ENCODE results near the gene HCFC1R1. TPM values are rescaled to one million over a fixed set of nuclear protein-coding genes. Genes with fewer than 3 reads are reported as not detected.

Gene HCFC1R1
- polyA plus RNA-seq, 1 of the 3 experiments (the other 2 are of a cell fraction), result 54.9 TPM

GRCh38 chr16:2976673-2977072 lies 47.1 kb downstream of the HCFC1R1 start:
- WGBS (ENCODE audit: low lambda C conversion rate), result 100% methylated on average over 8 of the region's 15 CpGs
- peaks cover 4 to 26% of the 10 kb centered on the region in 2 experiments; a peak in 2 of 4 replicates for H3K4me1 ChIP-seq (ENCODE audit: control insufficient read depth in 1 of 2, insufficient read depth in 2 of 2, low read depth in 1 of 2, low read length in 1 of 2)
- DNase-seq, result no peak
- H3K4me2 ChIP-seq, result no peak overlapping the region
- H3K9me2 ChIP-seq, result no peaks in the 10 kb centered on the region
- H3K4me3 ChIP-seq (ENCODE audit: low read depth in 2 of 2, low read length in 1 of 2), result no peak overlapping the region
- no peaks in the 10 kb centered on the region for H3K27me3 ChIP-seq (ENCODE audit: insufficient read depth)
- H4K20me1 ChIP-seq (ENCODE audit: insufficient read depth), result peaks cover 16% of the 10 kb centered on the region; the same call in 1 of the 2 replicates
- no peaks in the 10 kb centered on the region for H3K9me3 ChIP-seq
- no peak overlapping the region for H3K27ac ChIP-seq (ENCODE audit: low read depth in 2 of 2, low read length in 1 of 2)
- no peaks in the 10 kb centered on the region for H3K36me3 ChIP-seq (replicated peaks in 1 of 2; ENCODE audit: control insufficient read depth in 1 of 2, insufficient read depth in 2 of 2, low read length in 1 of 2)
- H3K9ac ChIP-seq, result no peak overlapping the region
- ChIA-PET POLR2A (no interaction called here), CTCF (no interaction called here)
- no peak for TF ChIP-seq NFIC (IDR thresholded peaks at IDR 0.05; ENCODE audit: borderline replicate concordance)
- no peak for TF ChIP-seq RCOR1 (IDR thresholded peaks at IDR 0.05; ENCODE audit: low read length)
- TF ChIP-seq FOXJ3 (CRISPR knock-in tag; IDR thresholded peaks at IDR 0.05), result no peak
- TF ChIP-seq EZH2phosphoT487 (IDR thresholded peaks at IDR 0.05; ENCODE audit: borderline replicate concordance, low read depth), result no peak
- TF ChIP-seq TEAD4 (IDR thresholded peaks at IDR 0.05; ENCODE audit: borderline replicate concordance, insufficient read depth), result no peak
- TF ChIP-seq MAX (IDR thresholded peaks at IDR 0.05; ENCODE audit: low read depth), result no peak
- no peak for TF ChIP-seq IRF3 (IDR thresholded peaks at IDR 0.05; ENCODE audit: low read depth, low read length)
- no peak for TF ChIP-seq ELF1 (IDR thresholded peaks at IDR 0.05)
- TF ChIP-seq POLR2AphosphoS5 (IDR thresholded peaks at IDR 0.05; ENCODE audit: low read depth, low read length), result no peak
- TF ChIP-seq TAF1 (IDR thresholded peaks at IDR 0.05; ENCODE audit: borderline replicate concordance, low read depth, low read length), result no peak
- no peak for TF ChIP-seq TCF12 (IDR thresholded peaks at IDR 0.05)
- TF ChIP-seq NRF1 (IDR thresholded peaks at IDR 0.05; ENCODE audit: low read depth, low read length), result no peak
- no peak for TF ChIP-seq SMC3 (IDR thresholded peaks at IDR 0.05; ENCODE audit: low read depth, low read length)
- no peak for TF ChIP-seq USF2 (IDR thresholded peaks at IDR 0.05; ENCODE audit: borderline replicate concordance, low read depth, low read length)
- no peak for TF ChIP-seq FOXM1 (IDR thresholded peaks at IDR 0.05; ENCODE audit: low read depth)
- no peak overlapping the region for H2AFZ ChIP-seq (ENCODE audit: low read depth)
- H3K79me2 ChIP-seq (ENCODE audit: insufficient read depth), result peaks cover 16% of the 10 kb centered on the region; the same call in 1 of the 2 replicates
- H3F3A ChIP-seq (replicated peaks; ENCODE audit: insufficient read depth), result peaks cover 3% of the 10 kb centered on the region

GRCh38 chr16:2976201-2976600 lies 47.5 kb downstream of the HCFC1R1 start:
- H3K4me1 ChIP-seq (ENCODE audit: control insufficient read depth in 1 of 2, insufficient read depth in 2 of 2, low read depth in 1 of 2, low read length in 1 of 2), result peaks cover 4 to 28% of the 10 kb centered on the region in 2 experiments; a peak in 2 of 4 replicates
- DNase-seq, result no peak
- peaks cover 3% of the 10 kb centered on the region for H3F3A ChIP-seq (replicated peaks; ENCODE audit: insufficient read depth)
- no peak overlapping the region for H3K27ac ChIP-seq (ENCODE audit: low read depth in 2 of 2, low read length in 1 of 2)
- POLR2A ChIA-PET, result no interaction called here
- H3K9me2 ChIP-seq, result no peaks in the 10 kb centered on the region
- no peak overlapping the region for H3K4me2 ChIP-seq
- H2AFZ ChIP-seq (ENCODE audit: low read depth), result no peak overlapping the region
- WGBS (ENCODE audit: low lambda C conversion rate), result 100% methylated on average over 6 of the region's 7 CpGs
- H3K79me2 ChIP-seq (ENCODE audit: insufficient read depth), result peaks cover 16% of the 10 kb centered on the region; the same call in 1 of the 2 replicates
- CTCF ChIA-PET, result interaction anchor here (0.7 to 0.9 kb wide), 3 partner anchors 12 to 57 kb away, joined by 3 read pairs; partner anchors contain the start of gene KREMEN2
- H4K20me1 ChIP-seq (ENCODE audit: insufficient read depth), result peaks cover 19% of the 10 kb centered on the region; the same call in 1 of the 2 replicates
- H3K36me3 ChIP-seq (replicated peaks in 1 of 2; ENCODE audit: control insufficient read depth in 1 of 2, insufficient read depth in 2 of 2, low read length in 1 of 2), result no peaks in the 10 kb centered on the region
- H3K9me3 ChIP-seq, result no peaks in the 10 kb centered on the region
- H3K27me3 ChIP-seq (ENCODE audit: insufficient read depth), result no peaks in the 10 kb centered on the region
- H3K4me3 ChIP-seq (ENCODE audit: low read depth in 2 of 2, low read length in 1 of 2), result no peak overlapping the region
- no peak overlapping the region for H3K9ac ChIP-seq
- TF ChIP-seq TAF1 (IDR thresholded peaks at IDR 0.05; ENCODE audit: borderline replicate concordance, low read depth, low read length) (no peak), YY1 (IDR thresholded peaks at IDR 0.05; ENCODE audit: low read depth) (no peak), GATA2 (CRISPR knock-in tag; IDR thresholded peaks at IDR 0.05) (no peak), JUND (IDR thresholded peaks at IDR 0.05) (no peak), FOXM1 (IDR thresholded peaks at IDR 0.05; ENCODE audit: low read depth) (no peak), RCOR1 (IDR thresholded peaks at IDR 0.05; ENCODE audit: low read length) (no peak), NFIC (IDR thresholded peaks at IDR 0.05; ENCODE audit: borderline replicate concordance) (no peak), MXI1 (IDR thresholded peaks at IDR 0.05; ENCODE audit: low read depth, low read length) (no peak), RXRA (IDR thresholded peaks at IDR 0.05; ENCODE audit: borderline replicate concordance, low read depth) (no peak), RAD21 (IDR thresholded peaks at IDR 0.05; ENCODE audit: low read length) (no peak), PBX3 (IDR thresholded peaks at IDR 0.05) (no peak), USF2 (IDR thresholded peaks at IDR 0.05; ENCODE audit: borderline replicate concordance, low read depth, low read length) (no peak), SIN3A (IDR thresholded peaks at IDR 0.05; ENCODE audit: borderline replicate concordance, low read depth, low read length) (no peak), USF1 (IDR thresholded peaks at IDR 0.05; ENCODE audit: borderline replicate concordance, low read depth) (no peak), EP300 (IDR thresholded peaks at IDR 0.05; ENCODE audit: borderline replicate concordance in 1 of 2, low read depth in 1 of 2, low read length in 1 of 2) (no peak)
